Keratinocyte (primary cell): ENCODE results near the gene NLRC5.

Source experiments
- CTCF ChIP-seq, 3 experiments: IDR thresholded peaks in 1 of 3; conservative IDR thresholded peaks in 1 of 3; optimal IDR thresholded peaks in 1 of 3; 2 replicates in 2 of 3; 3 replicates in 1 of 3; pipeline versions ENCODE3 to v1.5.1; 2011; ENCODE audit warnings: low read length in 3 of 3, mild to moderate bottlenecking in 3 of 3, moderate library complexity in 2 of 3, control low read depth in 1 of 3, inconsistent platforms in 1 of 3; ENCODE audit not compliant: insufficient read depth in 2 of 3; ENCODE audit errors: extremely low read depth in 1 of 3
- EZH2 ChIP-seq: IDR thresholded peaks from one replicate; pipeline ENCODE4 v1.6.1; 2012; ENCODE audit warnings: inconsistent platforms, mild to moderate bottlenecking, low read length, moderate library complexity

- TF ChIP-seq EZH2 (no peak), CTCF (optimal IDR thresholded peaks at IDR 0.05 in 1 of 3, IDR thresholded peaks at IDR 0.05 in 1 of 3, conservative IDR thresholded peaks at IDR 0.05 in 1 of 3; ENCODE audit: extremely low read depth in 1 of 3, insufficient read depth in 2 of 3, low read length in 3 of 3) (no peak)
Measured at GRCh38 chr16:57036945-57037344, 47.6 kb downstream of the NLRC5 start.
